ENCODE measurements around the gene RHBDD3.

DNA sequence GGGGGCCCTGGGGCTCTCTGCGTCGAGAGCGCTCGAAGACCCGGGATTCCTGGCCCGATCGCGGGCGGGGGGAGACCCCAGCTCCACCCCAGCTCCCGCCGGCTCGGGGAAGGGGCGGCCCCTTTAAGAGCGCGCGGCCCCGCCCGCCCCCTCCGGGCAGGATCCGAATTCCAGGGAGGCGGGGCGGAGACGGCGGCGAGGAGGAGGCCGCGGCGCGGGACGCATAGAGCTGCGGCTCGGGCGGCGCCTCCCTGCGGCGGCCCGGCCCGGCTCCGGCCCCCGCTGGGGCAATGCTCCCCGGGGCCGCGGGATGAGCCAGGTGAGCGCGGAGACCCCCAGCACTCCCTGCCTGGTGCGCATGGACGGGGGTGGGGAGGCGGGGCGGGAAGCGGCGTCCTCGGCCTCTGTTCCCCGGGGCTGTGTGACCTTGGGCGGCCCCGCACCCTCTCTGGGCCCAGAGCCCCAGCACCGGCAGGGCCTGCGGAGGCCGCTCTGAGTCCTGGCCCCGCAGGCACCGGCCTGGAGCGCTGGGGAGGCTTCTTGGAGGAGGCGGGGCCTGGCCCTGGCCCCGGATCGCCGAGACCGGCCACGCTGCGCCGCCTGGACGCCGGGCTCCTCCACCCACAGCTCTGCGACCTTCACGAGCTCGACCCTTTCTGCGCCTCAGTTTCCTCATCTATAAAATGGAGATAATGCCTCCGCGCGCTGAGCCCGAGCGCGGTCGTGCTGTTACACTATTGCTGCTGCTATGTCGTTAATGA lies 39.2 kb upstream of the RHBDD3 start:
- TF ChIP-seq, protein P1, sequence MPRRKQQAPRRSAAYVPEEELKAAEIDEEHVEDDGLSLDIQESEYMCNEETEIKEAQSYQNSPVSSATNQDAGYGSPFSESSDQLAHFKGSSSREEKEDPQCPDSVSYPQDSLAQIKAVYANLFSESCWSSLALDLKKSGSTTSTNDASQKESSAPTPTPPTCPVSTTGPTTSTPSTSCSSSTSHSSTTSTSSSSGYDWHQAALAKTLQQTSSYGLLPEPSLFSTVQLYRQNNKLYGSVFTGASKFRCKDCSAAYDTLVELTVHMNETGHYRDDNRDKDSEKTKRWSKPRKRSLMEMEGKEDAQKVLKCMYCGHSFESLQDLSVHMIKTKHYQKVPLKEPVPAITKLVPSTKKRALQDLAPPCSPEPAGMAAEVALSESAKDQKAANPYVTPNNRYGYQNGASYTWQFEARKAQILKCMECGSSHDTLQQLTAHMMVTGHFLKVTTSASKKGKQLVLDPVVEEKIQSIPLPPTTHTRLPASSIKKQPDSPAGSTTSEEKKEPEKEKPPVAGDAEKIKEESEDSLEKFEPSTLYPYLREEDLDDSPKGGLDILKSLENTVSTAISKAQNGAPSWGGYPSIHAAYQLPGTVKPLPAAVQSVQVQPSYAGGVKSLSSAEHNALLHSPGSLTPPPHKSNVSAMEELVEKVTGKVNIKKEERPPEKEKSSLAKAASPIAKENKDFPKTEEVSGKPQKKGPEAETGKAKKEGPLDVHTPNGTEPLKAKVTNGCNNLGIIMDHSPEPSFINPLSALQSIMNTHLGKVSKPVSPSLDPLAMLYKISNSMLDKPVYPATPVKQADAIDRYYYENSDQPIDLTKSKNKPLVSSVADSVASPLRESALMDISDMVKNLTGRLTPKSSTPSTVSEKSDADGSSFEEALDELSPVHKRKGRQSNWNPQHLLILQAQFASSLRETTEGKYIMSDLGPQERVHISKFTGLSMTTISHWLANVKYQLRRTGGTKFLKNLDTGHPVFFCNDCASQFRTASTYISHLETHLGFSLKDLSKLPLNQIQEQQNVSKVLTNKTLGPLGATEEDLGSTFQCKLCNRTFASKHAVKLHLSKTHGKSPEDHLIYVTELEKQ (tag by site-specific recombination; IDR thresholded peaks at IDR 0.05; ENCODE audit: borderline replicate concordance) = no peak
- TF ChIP-seq FEZF1 (tag by site-specific recombination; IDR thresholded peaks at IDR 0.05) (no peak), SP7 (tag by site-specific recombination; IDR thresholded peaks at IDR 0.05) (no peak), ZNF629 (tag by site-specific recombination; IDR thresholded peaks at IDR 0.05) (no peak), ZBTB8A (tag by site-specific recombination; IDR thresholded peaks at IDR 0.05) (no peak)
- TF ChIP-seq, protein P2, sequence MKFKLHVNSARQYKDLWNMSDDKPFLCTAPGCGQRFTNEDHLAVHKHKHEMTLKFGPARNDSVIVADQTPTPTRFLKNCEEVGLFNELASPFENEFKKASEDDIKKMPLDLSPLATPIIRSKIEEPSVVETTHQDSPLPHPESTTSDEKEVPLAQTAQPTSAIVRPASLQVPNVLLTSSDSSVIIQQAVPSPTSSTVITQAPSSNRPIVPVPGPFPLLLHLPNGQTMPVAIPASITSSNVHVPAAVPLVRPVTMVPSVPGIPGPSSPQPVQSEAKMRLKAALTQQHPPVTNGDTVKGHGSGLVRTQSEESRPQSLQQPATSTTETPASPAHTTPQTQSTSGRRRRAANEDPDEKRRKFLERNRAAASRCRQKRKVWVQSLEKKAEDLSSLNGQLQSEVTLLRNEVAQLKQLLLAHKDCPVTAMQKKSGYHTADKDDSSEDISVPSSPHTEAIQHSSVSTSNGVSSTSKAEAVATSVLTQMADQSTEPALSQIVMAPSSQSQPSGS (tag by site-specific recombination; IDR thresholded peaks at IDR 0.05; ENCODE audit: low read depth) = no peak
- TF ChIP-seq, protein P3, sequence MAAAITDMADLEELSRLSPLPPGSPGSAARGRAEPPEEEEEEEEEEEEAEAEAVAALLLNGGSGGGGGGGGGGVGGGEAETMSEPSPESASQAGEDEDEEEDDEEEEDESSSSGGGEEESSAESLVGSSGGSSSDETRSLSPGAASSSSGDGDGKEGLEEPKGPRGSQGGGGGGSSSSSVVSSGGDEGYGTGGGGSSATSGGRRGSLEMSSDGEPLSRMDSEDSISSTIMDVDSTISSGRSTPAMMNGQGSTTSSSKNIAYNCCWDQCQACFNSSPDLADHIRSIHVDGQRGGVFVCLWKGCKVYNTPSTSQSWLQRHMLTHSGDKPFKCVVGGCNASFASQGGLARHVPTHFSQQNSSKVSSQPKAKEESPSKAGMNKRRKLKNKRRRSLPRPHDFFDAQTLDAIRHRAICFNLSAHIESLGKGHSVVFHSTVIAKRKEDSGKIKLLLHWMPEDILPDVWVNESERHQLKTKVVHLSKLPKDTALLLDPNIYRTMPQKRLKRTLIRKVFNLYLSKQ (tag by site-specific recombination; IDR thresholded peaks at IDR 0.05; ENCODE audit: borderline replicate concordance) = no peak
- TF ChIP-seq, protein P4, sequence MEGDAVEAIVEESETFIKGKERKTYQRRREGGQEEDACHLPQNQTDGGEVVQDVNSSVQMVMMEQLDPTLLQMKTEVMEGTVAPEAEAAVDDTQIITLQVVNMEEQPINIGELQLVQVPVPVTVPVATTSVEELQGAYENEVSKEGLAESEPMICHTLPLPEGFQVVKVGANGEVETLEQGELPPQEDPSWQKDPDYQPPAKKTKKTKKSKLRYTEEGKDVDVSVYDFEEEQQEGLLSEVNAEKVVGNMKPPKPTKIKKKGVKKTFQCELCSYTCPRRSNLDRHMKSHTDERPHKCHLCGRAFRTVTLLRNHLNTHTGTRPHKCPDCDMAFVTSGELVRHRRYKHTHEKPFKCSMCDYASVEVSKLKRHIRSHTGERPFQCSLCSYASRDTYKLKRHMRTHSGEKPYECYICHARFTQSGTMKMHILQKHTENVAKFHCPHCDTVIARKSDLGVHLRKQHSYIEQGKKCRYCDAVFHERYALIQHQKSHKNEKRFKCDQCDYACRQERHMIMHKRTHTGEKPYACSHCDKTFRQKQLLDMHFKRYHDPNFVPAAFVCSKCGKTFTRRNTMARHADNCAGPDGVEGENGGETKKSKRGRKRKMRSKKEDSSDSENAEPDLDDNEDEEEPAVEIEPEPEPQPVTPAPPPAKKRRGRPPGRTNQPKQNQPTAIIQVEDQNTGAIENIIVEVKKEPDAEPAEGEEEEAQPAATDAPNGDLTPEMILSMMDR (tag by site-specific recombination; IDR thresholded peaks at IDR 0.05) = no peak
- TF ChIP-seq, protein P5, sequence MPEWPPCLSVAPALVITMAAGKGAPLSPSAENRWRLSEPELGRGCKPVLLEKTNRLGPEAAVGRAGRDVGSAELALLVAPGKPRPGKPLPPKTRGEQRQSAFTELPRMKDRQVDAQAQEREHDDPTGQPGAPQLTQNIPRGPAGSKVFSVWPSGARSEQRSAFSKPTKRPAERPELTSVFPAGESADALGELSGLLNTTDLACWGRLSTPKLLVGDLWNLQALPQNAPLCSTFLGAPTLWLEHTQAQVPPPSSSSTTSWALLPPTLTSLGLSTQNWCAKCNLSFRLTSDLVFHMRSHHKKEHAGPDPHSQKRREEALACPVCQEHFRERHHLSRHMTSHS (tag by site-specific recombination; IDR thresholded peaks at IDR 0.05) = no peak

Measured in HEK293 (cell line).